GM12892 (cell line): ENCODE data around the gene CDC45.

Source experiments
- POLR2A ChIP-seq: IDR thresholded peaks from 2 replicates; pipeline ENCODE4 v1.6.1; 2011; ENCODE audit warnings: low read depth, low read length, control low read depth
- TAF1 ChIP-seq: IDR thresholded peaks from 2 replicates; pipeline ENCODE4 v1.6.1; 2011; ENCODE audit warnings: low read depth, mild to moderate bottlenecking, control low read depth, low read length, borderline replicate concordance

DNA sequence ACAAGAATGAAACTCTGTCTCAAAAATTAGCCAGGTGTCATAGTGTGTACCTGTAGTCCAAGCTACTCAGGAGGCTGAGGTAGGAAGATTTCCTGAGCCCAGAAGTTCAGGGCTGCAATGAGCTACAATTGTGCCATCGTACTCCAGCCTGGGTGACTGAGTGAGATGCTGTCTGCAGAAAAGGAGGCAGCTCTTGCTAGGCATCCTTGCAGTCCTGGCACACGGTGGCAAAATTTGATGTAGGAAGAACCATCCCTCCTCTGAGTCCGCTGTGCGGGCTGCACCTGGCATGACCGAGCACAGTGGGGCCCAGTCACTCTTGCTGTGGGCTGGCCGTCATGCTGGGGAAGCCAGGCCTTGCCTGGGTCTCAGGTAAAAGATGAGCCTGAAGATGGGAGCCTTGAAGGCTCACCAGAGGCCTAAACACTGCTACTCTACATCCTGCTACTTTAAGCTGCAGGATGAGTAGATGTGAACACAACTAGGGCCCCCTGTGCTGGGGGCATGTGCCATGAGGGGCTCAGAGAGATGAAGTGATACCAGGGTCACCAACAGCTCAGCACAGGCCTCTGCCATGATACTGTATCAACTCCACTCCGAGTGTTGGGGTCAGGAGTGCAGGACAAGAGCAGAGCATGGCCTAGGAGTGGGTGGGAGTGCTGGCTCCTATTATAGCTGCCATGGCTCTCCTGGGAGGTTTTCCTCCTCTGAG is 18.6 kb downstream of the CDC45 start:
- TF ChIP-seq POLR2A (no peak), TAF1 (no peak)
